Colon (tissue), 2 donors: ENCODE data around the gene WIZ.

Experiments used
- FAIRE-seq: peaks from 2 replicates; lab custom pipeline; 2012; peaks lifted over from hg19 to GRCh38; lab: Jason Lieb, UNC
- donor health status: control.
- donor health status: control.

WIZ gene

DNA sequence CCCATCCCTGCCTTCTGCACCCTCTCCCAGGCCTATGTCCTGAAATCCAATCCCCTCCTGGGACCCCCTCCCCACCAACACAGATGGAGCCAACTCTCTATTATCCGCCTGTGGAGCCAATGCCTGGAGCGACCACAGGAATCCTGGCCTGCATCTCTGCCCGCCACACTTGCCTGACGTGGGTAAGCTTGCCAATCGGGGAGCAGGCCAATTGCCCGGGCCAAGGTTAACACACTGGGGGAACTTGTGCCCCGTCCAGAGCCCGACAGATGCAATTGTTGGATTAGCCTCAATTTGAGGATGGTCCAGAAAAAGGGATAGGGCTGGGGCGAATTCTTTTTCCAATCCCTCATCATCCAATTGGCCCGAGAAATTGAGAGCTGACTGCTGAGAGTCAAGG lies 5.9 kb downstream of the WIZ start:
- FAIRE-seq = no peak

DNA sequence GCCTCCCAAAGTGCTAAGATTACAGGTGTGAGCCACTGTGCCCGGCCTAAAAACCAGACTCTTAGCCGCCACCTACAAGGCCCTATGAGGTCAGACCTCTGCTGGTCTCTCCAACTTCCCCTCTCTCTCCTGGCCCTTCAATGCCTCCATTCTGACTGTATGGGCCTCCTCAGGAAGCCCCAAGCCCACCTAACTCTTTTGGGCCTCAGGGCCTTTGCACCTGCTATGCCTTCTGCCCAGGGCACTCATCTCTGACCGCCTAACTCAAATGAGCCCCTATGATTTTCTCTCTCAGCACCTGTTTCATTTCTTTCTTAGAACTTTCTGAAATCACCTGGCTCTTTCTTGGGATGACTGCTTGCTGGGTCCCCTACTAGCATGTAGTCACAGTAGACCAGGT lies 6.4 kb downstream of the WIZ start:
- FAIRE-seq = no peak

DNA sequence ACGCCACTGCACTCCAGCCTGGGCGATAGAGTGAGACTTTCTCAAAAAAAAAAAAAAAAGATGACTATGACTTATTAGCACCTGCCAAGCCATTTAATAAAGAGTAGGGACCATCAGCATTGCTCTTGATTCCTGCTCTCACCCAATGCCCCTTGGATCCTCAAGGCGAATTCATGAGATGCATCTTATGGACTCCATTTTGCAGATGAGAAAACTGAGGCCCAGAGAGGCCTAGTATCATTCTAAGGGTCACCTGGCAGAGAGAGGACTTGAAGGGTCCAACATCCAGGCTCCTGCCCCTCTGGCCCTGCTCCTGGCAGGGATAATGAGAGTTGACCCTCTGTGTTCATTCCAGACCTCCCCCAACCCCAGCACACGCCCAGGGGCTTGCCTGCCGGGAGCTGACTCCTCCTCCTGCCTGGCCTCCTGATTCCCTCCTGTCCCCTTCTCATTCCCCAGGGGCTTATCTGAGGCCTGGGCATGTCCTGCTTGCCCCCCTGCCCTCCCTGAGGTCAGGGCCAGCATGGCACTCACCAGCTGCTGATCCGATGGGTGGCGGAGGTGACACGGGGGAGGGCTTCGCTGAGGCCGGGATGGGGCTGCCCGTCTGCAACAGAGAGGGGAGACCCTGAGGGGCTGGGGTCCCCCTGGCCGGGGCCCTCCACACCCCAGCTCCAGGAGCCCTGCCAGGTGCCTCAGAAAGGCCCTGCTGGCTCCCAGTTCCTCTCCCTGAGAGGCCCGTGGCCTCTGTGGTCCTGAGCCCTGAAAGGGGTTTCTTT lies 7.4 kb downstream of the WIZ start:
- no peak for FAIRE-seq

DNA sequence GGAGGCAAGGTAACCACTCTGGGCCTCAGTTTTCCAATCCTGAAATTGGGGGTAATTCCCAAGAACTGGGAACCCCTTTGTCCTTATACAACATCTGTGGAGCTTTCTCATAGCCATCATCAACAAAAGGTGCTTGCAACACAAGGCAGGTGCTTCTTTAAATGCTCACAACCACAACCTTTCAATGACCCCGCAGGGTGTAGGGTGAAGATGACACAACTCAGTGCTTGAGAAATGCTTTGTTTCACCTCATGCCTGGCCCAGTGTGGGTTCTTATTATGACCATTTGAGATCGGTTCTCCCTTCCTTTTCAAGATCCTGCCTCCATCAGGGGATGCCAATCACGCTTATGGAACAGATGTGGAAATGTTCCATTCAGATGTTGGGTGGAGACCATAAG lies 8.4 kb downstream of the WIZ start:
- FAIRE-seq = no peak

DNA sequence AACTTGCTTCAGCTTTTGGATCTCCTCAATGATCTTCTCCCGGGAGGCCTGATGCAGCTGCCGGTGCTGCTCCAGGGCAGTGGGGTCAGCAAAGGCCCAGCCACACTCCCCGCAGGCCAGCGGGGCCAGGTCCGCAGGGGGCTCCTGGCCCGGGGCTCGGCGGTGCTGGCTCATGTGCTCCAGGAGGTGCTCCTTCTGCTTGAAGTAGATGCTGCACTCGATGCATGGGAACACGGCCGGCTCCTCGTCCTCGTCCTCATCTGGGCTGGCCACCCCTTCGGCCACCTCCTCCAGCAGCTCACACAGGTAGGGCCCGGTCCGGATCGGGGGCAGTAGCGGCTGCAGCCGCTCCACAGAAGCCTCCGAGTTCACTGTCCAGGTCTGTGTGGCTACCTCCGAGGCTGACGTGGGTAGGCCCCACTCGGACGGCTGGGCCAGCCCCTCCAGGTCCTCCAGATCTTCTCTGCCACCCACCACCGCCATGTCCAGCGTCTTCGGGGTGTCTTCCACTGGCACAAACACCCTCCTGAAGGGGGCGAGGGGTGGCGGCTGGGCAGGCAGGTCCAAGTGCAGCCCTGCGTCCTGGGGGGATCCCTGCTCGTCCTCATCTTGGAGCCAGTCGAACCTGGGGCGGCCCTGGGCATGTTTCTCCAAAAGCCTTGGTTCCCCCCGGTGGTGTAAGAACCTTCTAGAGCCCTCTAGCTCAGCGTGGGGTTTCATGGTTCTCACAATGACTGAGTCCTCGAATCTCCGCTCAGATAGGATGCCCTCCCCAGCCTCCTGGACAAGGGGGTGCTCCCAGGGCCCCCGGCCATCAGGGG lies 9.7 kb downstream of the WIZ start:
- FAIRE-seq = no peak

DNA sequence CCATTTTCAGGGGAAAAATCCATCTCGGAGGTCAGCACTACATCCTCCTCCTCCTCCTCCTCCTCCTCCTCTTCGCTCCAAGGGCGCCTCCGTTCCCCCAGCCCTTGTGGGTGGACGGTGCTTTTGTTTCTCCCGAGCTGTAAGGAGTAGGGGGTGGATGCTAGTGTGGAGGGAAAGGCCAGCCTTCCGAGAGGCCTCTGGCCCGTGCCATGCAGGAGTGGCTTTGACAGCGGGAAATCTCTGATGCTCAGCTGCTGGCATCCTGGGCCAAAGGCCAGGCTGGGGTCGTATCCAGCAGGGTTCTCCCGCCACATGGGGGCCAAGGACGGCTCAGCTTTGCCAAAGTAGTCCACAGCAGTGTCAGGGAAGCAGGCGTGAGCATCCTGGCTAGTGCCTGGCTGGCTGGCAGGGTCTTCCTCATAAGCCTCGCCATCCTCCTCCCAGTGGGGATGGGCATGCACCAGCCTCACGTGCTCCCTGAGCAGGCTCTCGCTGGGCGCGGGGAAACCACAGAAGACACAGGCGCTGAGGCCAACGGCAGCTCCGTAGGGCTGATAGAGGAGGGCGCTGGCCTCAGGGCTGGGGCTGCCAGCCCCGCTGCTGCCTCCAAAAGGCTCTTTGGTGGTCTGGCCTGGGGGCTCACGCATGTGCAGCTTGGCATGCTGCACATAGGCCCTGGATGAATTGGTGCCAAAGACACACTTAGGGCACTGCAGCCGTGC lies 10.5 kb downstream of the WIZ start:
- no peak for FAIRE-seq

DNA sequence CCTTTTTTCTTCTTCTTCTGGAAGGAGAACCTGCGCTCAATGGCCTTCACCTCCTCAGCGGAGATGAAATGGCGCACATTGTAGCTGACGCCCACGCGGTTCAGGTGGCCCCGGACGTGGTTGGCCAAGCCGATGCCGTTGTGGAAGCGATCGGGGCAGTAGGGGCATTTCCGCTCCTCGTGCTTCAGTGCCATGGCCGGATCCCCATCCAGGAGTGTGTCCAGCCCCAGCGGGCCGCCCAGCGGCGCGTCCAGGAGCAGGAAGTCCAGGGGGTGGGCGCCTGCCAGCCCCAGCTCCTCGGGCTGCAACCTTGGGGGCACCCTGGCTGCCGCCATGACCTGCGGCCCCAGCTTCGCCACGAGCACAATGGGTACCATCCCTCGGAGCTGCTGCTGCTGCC lies 11.2 kb downstream of the WIZ start:
- no peak for FAIRE-seq

DNA sequence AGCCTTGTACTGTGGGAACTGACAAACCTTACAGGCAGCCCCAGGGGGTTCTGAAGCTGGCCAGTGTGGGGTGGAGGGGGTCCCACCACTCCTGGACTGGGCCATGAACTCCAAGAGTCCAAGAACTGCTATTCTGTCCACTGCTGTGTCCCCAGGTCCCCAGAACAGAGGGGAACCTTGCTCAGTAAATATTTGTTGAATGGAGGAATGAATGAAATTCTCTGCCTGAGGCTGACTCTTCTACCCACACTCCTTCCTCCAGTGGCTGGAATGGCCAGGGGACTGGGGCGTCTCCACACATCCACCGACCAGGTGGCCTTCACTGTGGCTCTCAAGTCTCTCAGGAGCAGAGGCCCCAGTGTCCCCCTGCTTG lies 11.6 kb downstream of the WIZ start:
- FAIRE-seq = no peak

DNA sequence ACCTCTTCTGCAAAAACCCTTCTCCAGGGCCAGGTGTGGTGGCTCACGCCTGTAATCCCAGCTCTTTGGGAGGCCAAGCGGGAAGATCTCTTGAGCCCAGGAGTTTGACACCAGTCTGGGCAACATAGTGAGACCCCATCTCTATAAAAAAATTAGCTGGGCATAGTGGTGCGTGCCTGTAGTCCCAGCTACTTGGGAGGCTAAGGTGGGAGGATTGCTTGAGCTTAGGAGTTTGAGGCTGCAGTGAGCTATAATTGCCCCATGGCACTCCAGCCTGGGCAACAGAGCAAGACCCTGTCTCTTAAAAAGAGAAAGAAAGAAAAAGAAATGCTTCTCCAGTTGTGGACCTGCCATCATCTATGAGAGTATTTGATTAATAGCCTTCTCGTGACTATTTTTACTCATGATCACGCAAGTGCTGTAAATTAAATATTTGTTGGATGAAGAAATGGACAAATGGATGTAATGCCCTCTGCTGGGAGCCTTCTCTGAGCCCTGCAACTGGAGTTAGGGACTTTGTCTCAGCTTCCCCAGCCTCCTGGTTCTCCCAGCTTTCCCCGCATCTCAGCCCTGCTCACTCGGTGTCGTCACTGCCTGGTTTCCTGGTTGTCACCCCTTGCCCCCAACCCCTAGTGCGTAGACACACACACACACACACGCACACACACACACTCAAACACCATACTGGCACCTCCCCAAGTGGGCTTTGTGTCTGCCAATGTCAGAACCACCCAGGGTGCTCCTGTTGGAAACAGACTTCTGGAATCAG lies 12.2 kb downstream of the WIZ start:
- no peak for FAIRE-seq

DNA sequence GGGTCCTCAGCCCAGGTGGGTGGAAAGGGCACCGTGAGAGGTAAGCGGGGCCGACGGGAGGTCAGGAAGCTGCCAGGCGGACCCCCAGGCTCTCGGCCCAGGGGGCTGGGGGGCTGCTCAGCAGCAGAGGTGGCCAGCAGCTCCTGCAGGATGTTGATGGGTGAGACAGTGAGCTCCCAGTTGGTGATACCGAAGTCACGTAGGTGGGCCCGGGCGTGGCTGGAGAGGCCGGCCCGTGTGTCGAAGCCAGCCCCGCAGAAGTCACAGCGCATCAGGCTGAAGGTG lies 13.0 kb downstream of the WIZ start:
- no peak for FAIRE-seq

DNA sequence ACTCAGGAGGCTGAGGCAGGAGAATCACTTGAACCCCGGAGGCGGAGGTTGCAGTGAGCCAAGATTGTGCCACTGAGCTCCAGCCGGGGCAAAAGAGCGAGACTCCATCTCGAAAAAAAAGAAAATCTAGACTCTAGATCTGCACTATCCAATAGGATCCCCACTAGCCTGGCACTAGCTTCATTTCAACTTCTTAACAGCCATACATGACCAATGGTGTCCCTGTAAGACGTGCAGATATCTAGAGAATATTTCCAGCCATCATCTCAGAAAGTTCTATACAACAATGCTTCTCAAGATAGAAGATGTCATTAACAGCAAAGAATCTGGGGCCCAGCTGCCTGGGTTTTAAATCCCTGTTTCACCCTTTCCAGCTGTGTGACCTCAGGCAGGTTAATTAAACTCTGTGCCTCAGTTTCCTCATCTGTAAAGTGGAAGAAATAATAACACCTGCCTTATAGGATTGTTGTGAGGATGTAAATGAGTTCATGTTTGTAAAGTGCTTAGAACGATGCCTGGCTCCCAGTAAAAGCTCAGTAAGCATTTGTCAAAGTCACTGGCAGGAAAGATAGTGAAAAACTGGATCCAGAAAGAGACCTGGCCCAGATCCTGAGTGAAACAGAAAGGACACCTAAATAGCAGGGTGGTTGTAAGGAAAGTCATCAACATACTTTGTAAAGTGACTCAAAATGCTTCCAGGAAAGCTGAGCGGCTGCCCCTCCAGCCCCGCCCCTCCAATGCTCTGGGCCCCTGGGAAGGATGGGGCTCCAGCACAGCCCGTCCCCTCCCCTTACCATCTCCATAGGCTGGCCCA lies 13.5 kb downstream of the WIZ start:
- no peak for FAIRE-seq

DNA sequence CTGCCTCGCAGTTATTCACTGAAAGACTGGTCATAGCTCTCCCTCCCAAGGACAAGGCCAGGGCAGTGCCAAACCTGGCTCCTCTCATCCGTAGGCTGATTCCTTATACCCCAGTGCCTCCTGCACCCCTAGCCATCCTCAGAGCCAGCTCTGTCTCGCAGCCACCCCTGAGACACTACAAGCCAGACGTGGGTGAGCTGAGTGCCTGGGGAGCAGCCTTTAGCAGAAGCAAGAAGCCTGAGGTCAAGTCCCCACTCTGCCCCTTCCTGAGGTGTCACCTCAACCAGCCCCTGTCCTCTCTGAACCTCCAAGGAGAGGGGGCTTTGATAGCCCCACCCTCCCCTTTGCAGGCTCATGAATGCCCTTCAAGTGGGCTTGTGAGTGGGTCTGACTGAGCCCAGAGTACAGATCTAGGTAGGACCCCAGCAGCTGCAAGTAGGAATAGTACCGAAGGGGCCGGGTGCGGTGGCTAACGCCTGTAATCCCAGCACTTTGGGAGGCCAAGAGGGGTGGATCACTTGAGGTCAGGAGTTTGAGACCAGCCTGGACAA lies 16.2 kb downstream of the WIZ start:
- no peak for FAIRE-seq

DNA sequence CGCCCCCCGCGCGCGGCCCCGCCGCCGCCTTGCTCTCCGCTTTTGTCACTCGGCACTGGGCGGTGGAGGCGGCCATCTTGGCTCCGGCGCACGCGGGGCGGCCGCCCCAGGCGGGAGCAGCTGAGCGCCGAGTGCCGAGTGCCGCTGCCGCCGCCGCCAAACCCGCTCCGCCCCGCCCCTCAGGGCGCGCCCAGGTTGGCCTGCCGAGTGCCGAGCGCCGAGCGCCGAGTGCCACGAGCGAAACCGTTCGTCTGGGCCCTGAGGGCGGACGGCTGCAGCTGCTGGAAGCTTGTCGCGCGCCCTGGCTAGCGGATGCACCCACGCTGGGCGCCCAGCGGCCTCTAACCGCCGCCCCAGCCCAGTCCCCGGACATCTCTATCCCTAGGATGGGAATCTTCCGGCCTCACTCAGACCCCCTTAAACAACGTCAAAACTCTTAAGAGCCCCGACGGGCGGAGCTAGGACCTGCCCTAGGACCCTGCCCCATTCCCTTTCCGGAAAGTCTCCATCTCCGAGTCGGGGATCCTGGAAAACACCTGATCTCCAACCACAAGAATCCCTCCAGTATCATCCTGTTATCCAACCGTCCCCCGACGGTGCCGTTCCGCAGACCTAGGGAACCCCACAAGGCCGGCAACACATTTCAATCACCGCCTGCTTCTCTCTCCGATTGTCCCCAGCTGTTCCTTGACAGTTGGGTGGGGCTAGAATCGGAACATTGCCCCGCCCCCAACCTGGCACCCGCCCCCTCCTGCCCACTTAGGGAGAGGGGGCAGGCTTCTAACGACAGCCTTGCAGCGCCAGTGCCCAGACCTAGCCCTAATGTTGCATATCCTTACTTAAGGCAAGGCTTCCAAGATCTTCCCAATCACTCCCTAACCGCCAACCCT lies 16.9 kb downstream of the WIZ start:
- no peak for FAIRE-seq

DNA sequence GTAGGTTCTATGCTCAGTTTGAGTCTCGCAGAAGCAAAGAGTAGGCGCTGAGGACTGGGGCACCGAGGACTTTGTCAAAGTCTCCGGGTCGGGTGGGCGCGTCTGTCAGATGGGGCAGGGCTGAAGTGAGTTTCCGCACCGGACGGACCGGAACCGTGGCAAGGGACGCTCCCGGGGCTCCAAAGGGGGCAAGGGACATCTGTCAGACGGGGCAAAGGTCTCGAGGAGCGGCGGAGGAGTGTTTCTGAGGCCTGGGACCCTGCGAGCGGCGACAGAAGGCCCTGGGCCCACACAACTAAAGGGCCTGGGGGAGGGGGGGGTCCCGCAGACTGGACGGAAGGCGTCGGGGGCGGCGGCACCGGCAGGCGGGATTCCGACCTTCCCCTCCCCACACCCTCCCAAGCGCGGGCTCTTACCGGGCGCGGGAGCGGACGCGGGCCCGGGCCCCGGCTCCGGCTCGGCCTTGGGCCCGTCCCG lies 17.7 kb downstream of the WIZ start:
- no peak for FAIRE-seq

DNA sequence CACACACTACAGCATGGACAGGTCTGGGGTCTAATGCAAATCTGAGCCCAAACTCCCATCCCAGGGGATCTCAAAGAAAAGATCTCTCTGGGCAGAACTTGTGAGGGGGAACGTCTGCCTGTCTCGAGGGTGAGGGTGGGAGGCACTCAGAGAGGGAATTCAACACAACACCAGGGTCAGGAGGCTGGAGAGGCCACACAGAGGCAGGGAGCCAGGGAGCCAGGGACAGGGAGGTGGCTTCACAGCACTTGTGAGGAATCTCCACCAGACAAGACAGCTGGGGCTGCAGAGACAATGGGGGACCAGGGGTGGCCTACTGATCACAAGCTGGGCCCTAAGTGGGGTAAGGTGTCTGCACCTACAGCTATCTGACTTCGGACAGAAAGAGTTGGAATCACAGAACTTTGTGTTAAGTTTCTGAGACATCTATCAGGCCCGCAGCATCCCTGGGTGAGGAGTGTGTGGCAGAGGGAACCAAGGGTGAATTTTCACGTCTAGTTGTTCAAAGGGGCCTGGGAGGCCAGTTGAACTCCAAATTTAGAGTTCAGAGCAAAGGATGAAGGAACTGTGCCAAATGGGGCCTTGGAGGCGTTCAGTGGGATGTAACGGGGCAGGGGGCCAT lies 18.2 kb downstream of the WIZ start:
- no peak for FAIRE-seq

DNA sequence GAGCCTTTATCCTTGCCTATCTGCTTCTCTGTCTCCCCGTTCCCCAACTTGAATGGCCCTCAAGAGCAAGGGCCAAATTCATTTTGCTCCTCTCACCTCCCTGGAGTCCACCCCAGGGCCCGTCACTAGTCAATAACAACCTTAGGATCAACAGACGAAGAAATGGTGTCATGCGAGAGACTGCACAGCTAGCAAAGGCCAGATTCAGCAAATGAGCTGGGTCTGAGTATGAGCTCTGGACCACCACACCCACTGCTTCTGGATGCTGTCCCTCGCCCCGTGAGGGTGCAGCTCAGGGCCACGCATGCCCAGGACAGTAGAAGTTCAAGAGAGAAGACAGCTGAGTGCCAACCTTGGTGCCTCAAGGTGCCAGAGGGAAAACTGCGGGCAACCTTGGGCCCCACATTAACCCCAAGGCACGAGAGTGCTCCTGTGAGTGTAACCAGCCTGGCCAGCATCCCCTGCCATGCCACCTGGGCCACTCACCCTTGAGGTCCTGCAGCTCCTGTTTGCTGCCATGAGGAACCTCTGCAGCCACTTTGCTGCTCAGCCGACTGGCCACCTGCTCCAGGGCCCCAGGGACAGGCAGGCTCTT lies 19.1 kb downstream of the WIZ start:
- no peak for FAIRE-seq

DNA sequence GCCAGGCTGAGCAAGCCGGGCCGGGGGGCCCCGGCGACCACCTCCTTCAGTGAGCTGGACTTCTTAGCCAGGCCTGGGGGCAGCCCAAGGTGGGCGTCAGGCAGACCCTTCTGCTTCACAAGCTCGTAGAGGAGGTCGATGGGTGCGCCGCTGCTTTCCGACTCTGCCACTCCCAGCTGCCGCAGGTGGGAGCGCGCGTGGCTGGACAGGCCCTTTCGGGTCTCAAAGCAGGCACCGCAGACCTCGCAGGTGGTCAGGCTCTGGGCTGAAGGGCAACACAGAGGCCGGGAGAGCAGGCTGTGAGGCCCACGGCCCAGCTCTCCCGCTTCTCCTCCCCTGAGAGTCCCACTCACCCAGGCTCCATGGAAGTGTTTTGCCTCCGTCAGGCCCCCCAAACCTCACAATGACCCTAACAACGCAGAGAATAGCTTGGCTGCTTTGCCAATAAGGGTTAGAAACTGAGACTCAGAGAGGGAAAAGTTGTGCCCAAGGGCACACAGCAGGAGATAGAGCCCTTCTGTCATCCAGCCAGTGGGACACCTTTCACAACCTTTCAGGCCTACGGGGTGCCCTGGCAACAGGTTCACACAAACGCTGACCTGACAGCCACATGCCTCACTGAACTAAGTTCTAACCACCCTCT lies 19.8 kb downstream of the WIZ start:
- FAIRE-seq = no peak

DNA sequence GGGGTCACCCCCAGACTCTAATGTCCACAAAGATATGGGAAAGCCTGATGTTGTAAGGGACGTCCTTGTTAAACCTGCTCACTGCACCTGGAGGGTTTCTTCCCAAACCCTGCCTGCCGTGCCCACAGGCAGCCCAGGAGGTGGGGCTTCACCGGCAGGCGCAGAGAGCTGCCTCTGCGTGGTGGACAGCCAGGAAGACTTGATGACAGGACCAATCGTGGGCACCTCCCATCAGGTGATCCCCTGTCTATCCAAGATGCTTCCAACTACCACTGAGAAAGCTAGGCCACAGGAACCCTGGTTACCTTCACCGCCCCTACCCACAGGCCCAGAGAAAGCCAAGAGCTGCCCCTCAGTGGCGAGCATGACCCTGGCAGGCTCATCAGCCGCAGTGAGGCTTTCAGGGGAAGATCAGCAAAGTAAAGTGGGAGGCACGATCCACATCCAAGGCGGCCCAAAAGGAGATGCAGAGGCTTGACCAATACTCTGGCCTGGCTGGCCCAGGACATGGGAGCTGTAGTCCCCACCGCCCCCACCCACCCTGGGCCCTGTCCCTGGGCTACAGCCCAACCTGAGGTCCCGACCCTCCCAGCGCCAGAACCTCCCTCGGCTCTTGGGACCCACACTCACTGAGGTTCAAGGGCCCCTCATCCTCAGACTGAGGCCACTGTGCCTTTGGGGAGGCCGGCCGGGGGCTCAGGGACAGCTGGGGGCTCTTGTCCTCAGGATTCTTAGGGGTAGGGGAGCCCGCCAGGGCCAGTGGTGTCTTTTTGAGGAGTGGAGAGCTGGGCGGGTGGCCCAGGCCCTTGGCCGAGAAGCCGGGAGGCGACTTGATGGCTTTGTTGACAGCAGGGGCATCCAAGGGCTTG lies 20.6 kb downstream of the WIZ start:
- no peak for FAIRE-seq
